Mesendoderm (in vitro differentiated cells): Measurements from ENCODE around the gene HCFC2.

Experiments
- DNase-seq: peaks from one replicate; pipeline ENCODE4 v3.0.0; 2013
- H2AK5ac ChIP-seq: 2 replicates; pipeline ENCODE4 v1.6.1; 2013; ENCODE audit warnings: low read length, inconsistent platforms
- H2BK120ac ChIP-seq: 2 replicates; pipeline ENCODE4 v1.6.1; 2013; ENCODE audit warnings: low read depth, mild to moderate bottlenecking, low read length, moderate library complexity, mixed read lengths
- H2BK15ac ChIP-seq: replicated peaks from 2 replicates; pipeline ENCODE4 v1.6.1; 2013; ENCODE audit warnings: low read depth, mild to moderate bottlenecking, moderate library complexity
- H2BK5ac ChIP-seq: 2 replicates; pipeline ENCODE4 v1.6.1; 2013; ENCODE audit warnings: low read length, inconsistent platforms
- H3K18ac ChIP-seq: 2 replicates; pipeline ENCODE4 v1.6.1; 2013; ENCODE audit warnings: mild to moderate bottlenecking, low read length, mixed read lengths
- H3K23ac ChIP-seq: one replicate; pipeline ENCODE4 v1.6.1; 2013; ENCODE audit warnings: low read length
- H3K27ac ChIP-seq: 2 replicates; pipeline ENCODE4 v1.5.1; 2013; ENCODE audit warnings: low read depth, mild to moderate bottlenecking, inconsistent platforms, low read length, moderate library complexity
- H3K27me3 ChIP-seq: 2 replicates; pipeline ENCODE4 v1.6.1; 2013; ENCODE audit warnings: low read length, control low read depth, mild to moderate bottlenecking, inconsistent platforms; ENCODE audit not compliant: insufficient read depth, poor library complexity
- H3K36me3 ChIP-seq: 2 replicates; pipeline ENCODE4 v1.6.1; 2013; ENCODE audit warnings: low read length, inconsistent platforms; ENCODE audit not compliant: control insufficient read depth, insufficient read depth
- H3K4ac ChIP-seq: one replicate; pipeline ENCODE4 v1.6.1; 2013; ENCODE audit warnings: low read depth, mild to moderate bottlenecking, low read length, moderate library complexity
- H3K4me1 ChIP-seq: 2 replicates; pipeline ENCODE4 v1.6.1; 2013; ENCODE audit warnings: low read depth, low read length, inconsistent platforms; ENCODE audit not compliant: control insufficient read depth
- H3K4me2 ChIP-seq: 2 replicates; pipeline ENCODE4 v1.6.1; 2013; ENCODE audit warnings: low read length
- H3K4me3 ChIP-seq: 2 replicates; pipeline ENCODE4 v1.5.1; 2013; ENCODE audit warnings: mild to moderate bottlenecking, low read length
- H3K56ac ChIP-seq: one replicate; pipeline ENCODE4 v1.6.1; 2013; ENCODE audit warnings: low read length
- H3K79me1 ChIP-seq: 2 replicates; pipeline ENCODE4 v1.6.1; 2013; ENCODE audit warnings: low read length, inconsistent platforms
- H3K79me2 ChIP-seq: 2 replicates; pipeline ENCODE4 v1.6.1; 2013; ENCODE audit warnings: mild to moderate bottlenecking, low read length; ENCODE audit not compliant: control insufficient read depth, insufficient read depth
- H3K9ac ChIP-seq: 2 replicates; pipeline ENCODE4 v1.6.1; 2013; ENCODE audit warnings: low read length, inconsistent platforms
- H4K5ac ChIP-seq: one replicate; pipeline ENCODE4 v1.6.1; 2013; ENCODE audit warnings: low read length
- H4K8ac ChIP-seq: one replicate; pipeline ENCODE4 v1.6.1; 2013; ENCODE audit warnings: low read depth, mild to moderate bottlenecking, control low read depth, low read length, moderate library complexity
- WGBS: extraction: QIAGEN DNeasy Blood & Tissue Kit; methylation state at CpG from one replicate; pipeline ENCODE4 v1.1.7; 2013; ENCODE audit warnings: low lambda C conversion rate, missing lambda C conversion rate; ENCODE audit not compliant: insufficient coverage; ENCODE audit errors: extremely low coverage; 5-methylcytosine and 5-hydroxymethylcytosine counted together

HCFC2 gene

GRCh38 chr12:104126548-104126947 is 62.2 kb downstream of the HCFC2 start:
- no CpG with 5 or more reads among the region's 3 CpGs for WGBS
- H3K56ac ChIP-seq: no peak overlapping the region
- no peak overlapping the region for H4K8ac ChIP-seq
- DNase-seq: no peak
- H3K79me2 ChIP-seq: no peaks in the 10 kb centered on the region
- no peaks in the 10 kb centered on the region for H3K36me3 ChIP-seq
- no peaks in the 10 kb centered on the region for H3K27me3 ChIP-seq
- peaks cover 6% of the 10 kb centered on the region for H3K79me1 ChIP-seq
- no peak overlapping the region for H2BK120ac ChIP-seq
- no peak overlapping the region for H3K27ac ChIP-seq
- no peak overlapping the region for H3K4me2 ChIP-seq
- H3K9ac ChIP-seq: no peak overlapping the region
- no peak overlapping the region for H2BK15ac ChIP-seq
- no peak overlapping the region for H2AK5ac ChIP-seq
- H4K5ac ChIP-seq: no peak overlapping the region
- no peak overlapping the region for H3K23ac ChIP-seq
- H3K18ac ChIP-seq: no peak overlapping the region
- H2BK5ac ChIP-seq: no peak overlapping the region
- H3K4ac ChIP-seq: no peak overlapping the region
- H3K4me1 ChIP-seq: no peaks in the 10 kb centered on the region
- no peak overlapping the region for H3K4me3 ChIP-seq

- no peak overlapping the region for H3K4ac ChIP-seq
- H2BK5ac ChIP-seq: no peak overlapping the region
- peaks cover 3% of the 10 kb centered on the region for H3K36me3 ChIP-seq
- H4K5ac ChIP-seq: no peak overlapping the region
- DNase-seq: no peak
- H3K27ac ChIP-seq: no peak overlapping the region
- no peaks in the 10 kb centered on the region for H3K27me3 ChIP-seq
- H2AK5ac ChIP-seq: no peak overlapping the region
- no peak overlapping the region for H2BK120ac ChIP-seq
- H3K4me3 ChIP-seq: no peak overlapping the region
- H3K79me1 ChIP-seq: peaks cover 13% of the 10 kb centered on the region
- H3K79me2 ChIP-seq: peaks cover 8% of the 10 kb centered on the region
- no peak overlapping the region for H2BK15ac ChIP-seq
- no CpG with 5 or more reads among the region's 2 CpGs for WGBS
- H3K23ac ChIP-seq: no peak overlapping the region
- peaks cover 3% of the 10 kb centered on the region for H3K4me1 ChIP-seq
- H3K9ac ChIP-seq: no peak overlapping the region
- H4K8ac ChIP-seq: no peak overlapping the region
- no peak overlapping the region for H3K4me2 ChIP-seq
- no peak overlapping the region for H3K18ac ChIP-seq
- H3K56ac ChIP-seq: no peak overlapping the region
Measured at GRCh38 chr12:104130760-104131159, 66.4 kb downstream of the HCFC2 start.

DNA sequence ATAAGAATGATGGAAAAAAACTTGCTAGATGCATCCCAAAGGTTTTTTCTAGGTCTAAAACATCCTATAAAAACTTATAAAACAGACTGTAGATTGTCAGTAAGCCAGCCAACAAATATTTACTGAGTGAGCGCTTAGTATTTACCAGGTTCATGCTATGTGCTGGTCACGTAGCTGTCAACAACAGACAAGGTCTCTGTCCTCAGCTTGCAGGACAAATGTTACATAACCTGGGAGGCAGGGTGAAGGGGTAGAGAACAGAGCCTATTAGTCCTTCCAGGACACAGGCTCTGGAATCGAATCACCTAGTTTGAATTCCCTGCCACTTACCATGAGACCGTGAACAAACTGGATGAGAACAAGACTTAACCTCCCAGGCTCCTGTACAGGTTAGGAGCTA is 67.3 kb downstream of the HCFC2 start:
- WGBS: no CpG with 5 or more reads among the region's 4 CpGs
- H4K8ac ChIP-seq: no peak overlapping the region
- H3K4me1 ChIP-seq: peaks cover 3% of the 10 kb centered on the region

DNA sequence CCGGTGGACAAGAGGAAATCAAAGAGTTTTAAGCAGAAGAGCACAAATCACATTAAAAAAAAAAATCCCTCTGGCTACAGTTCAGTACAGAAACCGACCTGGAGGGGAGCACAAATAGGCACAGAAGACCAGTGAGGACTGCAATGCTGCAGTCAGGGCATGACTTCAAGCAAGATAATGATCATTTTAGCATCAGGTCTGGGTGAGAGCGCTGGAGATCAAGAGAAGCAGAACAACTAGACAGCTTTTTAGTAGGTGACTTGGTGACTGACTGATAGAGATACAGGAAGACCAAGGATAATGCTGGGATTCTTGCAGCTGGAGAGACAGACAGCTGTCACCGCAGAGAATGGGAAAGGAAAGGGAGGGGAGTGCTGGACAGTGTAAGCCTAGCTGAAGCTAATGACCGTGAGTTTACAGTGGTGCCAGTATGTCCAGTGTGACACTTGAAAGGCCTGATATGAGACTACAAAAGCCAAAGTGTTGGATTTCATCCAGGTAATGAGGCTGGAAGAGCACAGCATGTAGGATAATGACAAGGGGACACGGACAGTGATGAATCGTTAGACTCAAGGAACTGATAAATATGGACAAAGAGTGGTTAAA is 68.1 kb downstream of the HCFC2 start:
- Histone ChIP-seq H3K4me2 (no peak overlapping the region), H3K36me3 (peaks cover 3% of the 10 kb centered on the region)
- no peak for DNase-seq

More for the DNA sequence above, 67.3 kb downstream of the HCFC2 start:
- DNase-seq: no peak
- Histone ChIP-seq H3K4me3 (no peak overlapping the region), H3K4ac (no peak overlapping the region), H3K79me1 (peaks cover 13% of the 10 kb centered on the region), H3K36me3 (peaks cover 3% of the 10 kb centered on the region), H3K79me2 (peaks cover 10% of the 10 kb centered on the region), H2BK120ac (no peak overlapping the region), H3K27ac (no peak overlapping the region), H4K5ac (no peak overlapping the region), H2BK5ac (no peak overlapping the region), H3K4me2 (no peak overlapping the region), H3K18ac (no peak overlapping the region), H3K9ac (no peak overlapping the region), H2BK15ac (no peak overlapping the region), H3K56ac (no peak overlapping the region), H3K27me3 (no peaks in the 10 kb centered on the region), H2AK5ac (no peak overlapping the region), H3K23ac (no peak overlapping the region)

GRCh38 chr12:104133321-104133720 is 69.0 kb downstream of the HCFC2 start:
- Histone ChIP-seq H3K79me2 (peaks cover 15% of the 10 kb centered on the region), H4K5ac (no peak overlapping the region), H3K56ac (no peak overlapping the region), H4K8ac (no peak overlapping the region), H3K9ac (no peak overlapping the region), H3K36me3 (peaks cover 3% of the 10 kb centered on the region), H3K18ac (no peak overlapping the region), H3K27me3 (no peaks in the 10 kb centered on the region), H2AK5ac (no peak overlapping the region), H3K79me1 (peaks cover 13% of the 10 kb centered on the region), H3K4me3 (no peak overlapping the region), H3K4me2 (no peak overlapping the region), H3K4me1 (peaks cover 3% of the 10 kb centered on the region), H2BK15ac (no peak overlapping the region), H3K23ac (no peak overlapping the region), H2BK120ac (no peak overlapping the region), H2BK5ac (no peak overlapping the region), H3K27ac (no peak overlapping the region), H3K4ac (no peak overlapping the region)
- DNase-seq: no peak
- WGBS: no CpG with 5 or more reads among the region's 5 CpGs

More for the DNA sequence above, 68.1 kb downstream of the HCFC2 start:
- Histone ChIP-seq H2AK5ac (no peak overlapping the region), H3K27me3 (no peaks in the 10 kb centered on the region), H2BK120ac (no peak overlapping the region), H4K5ac (no peak overlapping the region), H3K79me1 (peaks cover 13% of the 10 kb centered on the region), H3K9ac (no peak overlapping the region), H3K56ac (no peak overlapping the region), H2BK5ac (no peak overlapping the region), H3K18ac (no peak overlapping the region), H3K27ac (no peak overlapping the region), H3K23ac (no peak overlapping the region), H3K4ac (no peak overlapping the region), H4K8ac (no peak overlapping the region), H3K4me1 (peaks cover 3% of the 10 kb centered on the region), H3K79me2 (peaks cover 15% of the 10 kb centered on the region), H3K4me3 (no peak overlapping the region), H2BK15ac (no peak overlapping the region)
- WGBS: no CpG with 5 or more reads among the region's 7 CpGs

- Histone ChIP-seq H3K18ac (no peak overlapping the region), H3K4ac (no peak overlapping the region), H3K23ac (no peak overlapping the region), H3K27me3 (no peaks in the 10 kb centered on the region), H3K56ac (no peak overlapping the region), H3K36me3 (peaks cover 3% of the 10 kb centered on the region), H2BK120ac (no peak overlapping the region), H3K27ac (no peak overlapping the region), H3K4me1 (peaks cover 6% of the 10 kb centered on the region), H3K4me2 (no peak overlapping the region), H3K4me3 (no peak overlapping the region), H4K8ac (no peak overlapping the region), H3K79me2 (peaks cover 15% of the 10 kb centered on the region), H3K79me1 (peaks cover 13% of the 10 kb centered on the region), H2BK5ac (no peak overlapping the region), H2AK5ac (no peak overlapping the region), H2BK15ac (no peak overlapping the region), H3K9ac (no peak overlapping the region), H4K5ac (no peak overlapping the region)
- no CpG with 5 or more reads among the region's 1 CpG for WGBS
- DNase-seq: no peak
Measured at GRCh38 chr12:104133866-104134265, 69.5 kb downstream of the HCFC2 start.
